ENCODE results near the gene STAG1.
A peak's percentile ranks its signal among the peaks of the same experiment; 100 is the strongest.
"Not testable (repeated sequence)": the region's sequence is repeated elsewhere in the genome, so short reads cannot be mapped to it uniquely, and the experiment has no call there.

Gene STAG1

GRCh38 chr3:136752172-136752421, at the start of gene STAG1:
STAG1 (minus strand) TSS chr3:136752378; CDS start chr3:136630898, 121,480 bp downstream.
- H3K27ac ChIP-seq, result peak within 1 kb of the TSS; percentile 98
- TF ChIP-seq CTCF (conservative IDR thresholded peaks at IDR 0.05), result peak; percentile 95

DNA sequence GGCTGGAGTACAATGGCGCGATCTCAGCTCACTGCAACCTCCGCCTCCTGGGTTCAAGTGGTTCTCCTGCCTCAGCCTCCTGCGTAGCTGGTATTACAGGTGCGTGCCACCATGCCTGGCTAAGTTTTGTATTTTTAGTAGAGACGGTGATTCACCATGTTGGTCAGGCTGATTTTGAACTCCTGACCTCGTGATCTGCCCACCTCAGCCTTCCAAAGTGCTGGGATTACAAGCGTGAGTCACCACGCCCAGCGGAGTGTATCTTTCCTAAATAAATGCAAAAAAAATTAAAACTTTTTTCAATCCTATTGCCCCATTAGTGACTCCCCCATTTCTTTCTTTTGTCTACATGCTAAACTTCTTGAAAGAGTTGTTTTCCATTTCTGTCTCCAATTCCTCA, 49.0 kb upstream of the STAG1 start:
- not testable (repeated sequence) for H3K27ac ChIP-seq

DNA sequence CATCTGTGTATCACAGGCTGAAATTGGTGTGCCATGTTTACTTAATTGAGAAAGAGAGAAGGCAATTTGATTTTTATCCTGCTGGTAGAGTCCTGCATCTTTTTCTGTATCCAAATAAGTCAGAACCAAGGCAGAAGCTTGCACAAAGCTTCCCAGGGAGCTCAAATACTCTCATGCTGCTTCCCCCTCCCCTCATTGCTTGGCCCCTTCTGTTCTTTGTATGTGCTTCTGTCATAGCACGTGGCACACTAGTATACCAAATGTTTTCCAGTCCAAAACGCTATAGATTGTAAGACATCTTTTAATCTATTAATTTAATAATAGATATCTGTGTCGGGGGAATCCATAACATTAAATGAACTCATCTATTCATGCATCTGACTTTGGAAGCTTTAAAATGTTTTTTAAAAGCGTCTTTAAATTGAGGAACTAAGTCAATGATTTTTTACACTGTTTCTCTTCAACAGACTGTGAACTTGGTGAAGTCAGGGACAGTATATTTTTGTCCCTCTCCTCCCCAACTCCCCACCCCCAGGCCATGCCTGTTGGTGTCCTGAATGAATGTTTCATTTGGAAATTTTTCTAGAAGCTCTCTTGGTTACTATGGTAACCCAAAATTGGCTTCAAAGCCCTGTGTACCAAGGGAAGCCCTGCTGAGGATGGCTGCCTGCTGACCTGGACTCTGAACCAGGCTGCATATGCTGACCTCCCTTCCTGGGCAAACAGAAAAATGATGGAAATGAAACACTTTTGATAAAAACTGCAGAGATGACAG, 40.6 kb upstream of the STAG1 start:
- TF ChIP-seq CTCF (conservative IDR thresholded peaks at IDR 0.05), result no peak

DNA sequence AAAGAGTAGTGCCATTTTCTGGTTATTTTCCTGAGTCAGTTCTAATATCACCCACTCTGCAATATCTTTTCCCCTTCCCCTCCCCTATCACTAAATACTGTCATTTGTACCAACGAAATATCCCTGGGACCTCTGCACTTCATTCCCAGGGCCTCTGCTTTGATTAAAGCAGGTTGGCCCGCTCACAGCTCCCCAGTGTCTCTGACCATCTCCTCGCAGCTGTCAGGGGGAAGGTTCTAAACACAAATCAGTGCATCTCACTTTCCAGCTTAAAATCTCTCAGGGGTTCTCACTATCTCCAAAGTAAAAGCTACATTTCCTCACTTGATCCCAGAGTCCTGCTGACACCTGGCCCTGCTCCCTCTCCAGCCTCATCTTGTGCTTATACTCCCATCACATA, 38.6 kb upstream of the STAG1 start:
- no peak for TF ChIP-seq CTCF (conservative IDR thresholded peaks at IDR 0.05)
- H3K27ac ChIP-seq, result no peak overlapping the region

More for the DNA sequence above, 40.6 kb upstream of the STAG1 start:
- no peak overlapping the region for H3K27ac ChIP-seq

GRCh38 chr3:136789976-136790375, 37.8 kb upstream of the STAG1 start:
- H3K27ac ChIP-seq, result no peak overlapping the region
- TF ChIP-seq CTCF (conservative IDR thresholded peaks at IDR 0.05), result no peak

- H3K27ac ChIP-seq, result no peak overlapping the region
- TF ChIP-seq CTCF (conservative IDR thresholded peaks at IDR 0.05), result no peak
Observed at GRCh38 chr3:136788154-136788553, 36.0 kb upstream of the STAG1 start.

GRCh38 chr3:136787349-136787748, 35.2 kb upstream of the STAG1 start:
- H3K27ac ChIP-seq, result peak overlapping the region; percentile 2; the same call in 1 of the 2 replicates
- TF ChIP-seq CTCF (conservative IDR thresholded peaks at IDR 0.05), result no peak

GRCh38 chr3:136783708-136784191, 31.6 kb upstream of the STAG1 start:
- TF ChIP-seq CTCF (conservative IDR thresholded peaks at IDR 0.05), result no peak
- peak overlapping the region; percentile 46 for H3K27ac ChIP-seq
